Measurements from ENCODE around the gene GPR183.

- TF ChIP-seq ZBTB33 (IDR thresholded peaks at IDR 0.05; ENCODE audit: extremely low read depth, insufficient replicate concordance, low read length): no peak
- TF ChIP-seq POLR2A (IDR thresholded peaks at IDR 0.05; ENCODE audit: borderline replicate concordance, extremely low read depth, insufficient read depth, insufficient read length): no peak
- no peak for TF ChIP-seq CTCF (IDR thresholded peaks at IDR 0.05 in 2 of 3, conservative IDR thresholded peaks at IDR 0.05 in 1 of 3; ENCODE audit: borderline replicate concordance in 1 of 3, insufficient read depth in 1 of 3, low read depth in 2 of 3, low read length in 2 of 3)
- no peak for TF ChIP-seq EZH2 (IDR thresholded peaks at IDR 0.05)
- TF ChIP-seq SRF (IDR thresholded peaks at IDR 0.05; ENCODE audit: low read depth): no peak
- TF ChIP-seq EZH2phosphoT487 (IDR thresholded peaks at IDR 0.05; ENCODE audit: borderline replicate concordance): no peak
- TF ChIP-seq ZNF274 (IDR thresholded peaks at IDR 0.05; ENCODE audit: low read depth, low read length): no peak
- no peak for TF ChIP-seq RAD21 (IDR thresholded peaks at IDR 0.05; ENCODE audit: low read depth)
These were observed 2.0 kb downstream of the GPR183 start for GRCh38 chr13:99305158-99305557.

All from HCT116 (cell line).